Glomerular visceral epithelial cell (primary cell): ENCODE results near the gene OTUD1.
"Not testable (repeated sequence)": the region's sequence is repeated elsewhere in the genome, so short reads cannot be mapped to it uniquely, and the experiment has no call there.

Source experiments
- DNase-seq: peaks from one replicate; pipeline ENCODE4 v3.0.0-alpha.2; 2016; ENCODE audit errors: extremely low spot score

Gene OTUD1

DNA sequence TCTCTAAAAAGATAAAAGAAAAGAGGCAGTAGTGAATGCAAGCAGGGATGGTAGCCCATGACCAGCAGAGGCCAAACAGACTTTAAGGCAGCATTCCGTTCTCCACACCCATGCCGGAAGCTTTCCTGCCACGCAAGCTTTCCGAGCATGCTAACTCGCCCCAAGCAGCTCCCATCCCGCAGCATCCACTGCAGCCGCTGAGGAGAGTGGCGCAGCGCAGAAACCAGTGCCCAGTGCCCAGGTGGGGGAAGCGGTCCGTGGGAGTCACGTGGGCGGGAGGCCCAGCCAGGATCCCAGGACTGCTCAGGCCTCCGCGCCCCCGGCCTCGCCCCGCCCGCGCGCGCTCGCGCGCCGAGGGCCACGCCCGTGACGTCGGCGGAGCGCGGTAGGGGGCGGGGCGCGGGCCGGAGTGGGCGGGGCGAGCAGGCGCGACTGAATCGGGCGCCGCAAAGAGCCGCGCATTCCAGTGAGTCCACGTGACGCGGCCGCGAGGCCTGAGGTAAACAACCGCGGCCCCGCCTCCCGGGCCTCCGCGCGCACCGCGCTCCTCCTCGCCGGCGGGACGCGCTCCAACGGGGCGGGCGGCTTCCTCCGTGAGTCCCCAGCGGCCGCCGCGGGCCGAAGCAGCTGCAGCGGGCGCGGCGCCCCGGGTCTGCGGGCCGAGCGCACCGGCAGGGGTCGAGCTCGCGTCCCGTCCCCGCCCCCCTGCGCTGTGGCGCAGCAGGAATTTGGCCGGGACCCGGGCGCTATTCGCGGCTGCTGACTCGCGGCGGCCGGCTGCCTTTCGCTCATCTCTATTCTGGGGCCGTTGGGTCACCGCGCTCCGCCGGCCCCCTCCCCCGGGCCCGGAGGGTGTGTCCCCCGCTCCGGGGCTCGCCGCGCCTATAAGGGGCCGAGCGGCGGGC lies at the start of gene OTUD1:
Gene OTUD1, plus strand, starts transcription at position 529 of the 905 bp plus-strand sequence. CDS start 383 bp downstream, outside the sequence.
- peak; percentile 95 for DNase-seq

DNA sequence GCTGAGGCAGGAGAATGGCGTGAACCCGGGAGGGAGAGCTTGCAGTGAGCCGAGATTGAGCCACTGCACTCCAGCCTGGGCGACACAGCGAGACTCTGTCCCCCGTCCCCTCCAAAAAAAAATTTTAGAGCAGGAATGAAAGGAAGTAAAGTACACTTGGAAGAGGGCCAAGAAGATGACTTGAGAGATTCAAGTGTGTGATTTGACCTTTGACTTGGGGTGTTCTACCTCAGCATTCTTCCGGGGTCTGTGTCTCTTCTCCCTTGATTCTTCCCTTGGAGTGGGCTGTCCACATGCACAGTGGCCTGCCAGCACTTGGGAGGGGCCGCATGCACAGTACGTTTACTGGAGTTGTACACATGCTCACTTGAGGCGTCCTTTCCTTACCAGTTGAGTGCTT lies 48.5 kb upstream of the OTUD1 start:
- not testable (repeated sequence) for DNase-seq

DNA sequence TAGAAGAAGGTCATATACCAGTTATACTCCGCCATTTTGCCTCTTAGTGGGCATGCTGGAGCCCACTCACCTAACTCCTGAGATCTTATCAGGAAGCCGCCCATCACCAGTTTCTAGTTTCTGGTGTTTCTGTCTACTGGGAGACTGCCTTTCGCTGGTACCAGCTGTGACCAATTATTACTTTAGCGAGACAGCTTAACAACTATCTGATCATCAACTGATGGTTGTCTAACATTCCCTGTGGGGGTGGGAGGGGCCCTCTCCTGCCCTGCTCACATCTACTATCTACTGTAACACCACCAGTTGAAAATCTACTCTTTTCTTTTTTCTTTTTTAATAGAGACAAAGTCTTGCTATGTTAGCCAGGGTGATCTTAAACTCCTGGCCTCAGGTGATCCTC lies 48.1 kb upstream of the OTUD1 start:
- DNase-seq: no peak

DNA sequence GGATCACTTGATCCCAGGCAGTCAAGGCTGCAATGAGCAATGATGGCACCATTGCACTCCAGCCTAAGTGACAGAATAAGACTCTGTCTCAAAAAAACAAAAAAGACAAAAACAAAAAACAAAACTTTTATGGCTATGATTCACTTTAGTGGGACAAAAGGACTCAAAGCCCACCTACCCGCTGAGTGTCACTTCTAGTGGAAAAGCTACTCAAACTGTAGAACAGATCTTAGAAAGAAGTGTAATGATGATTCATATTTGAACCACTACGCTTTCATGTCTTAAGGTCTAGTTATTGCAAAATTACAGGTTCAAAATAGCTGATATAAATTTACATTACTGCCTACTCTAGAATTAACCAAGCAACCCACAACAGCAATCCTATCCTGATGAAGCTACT lies 47.1 kb upstream of the OTUD1 start:
- DNase-seq: no peak

- DNase-seq: no peak
These were observed 43.9 kb upstream of the OTUD1 start for GRCh38 chr10:23395017-23395416.

DNA sequence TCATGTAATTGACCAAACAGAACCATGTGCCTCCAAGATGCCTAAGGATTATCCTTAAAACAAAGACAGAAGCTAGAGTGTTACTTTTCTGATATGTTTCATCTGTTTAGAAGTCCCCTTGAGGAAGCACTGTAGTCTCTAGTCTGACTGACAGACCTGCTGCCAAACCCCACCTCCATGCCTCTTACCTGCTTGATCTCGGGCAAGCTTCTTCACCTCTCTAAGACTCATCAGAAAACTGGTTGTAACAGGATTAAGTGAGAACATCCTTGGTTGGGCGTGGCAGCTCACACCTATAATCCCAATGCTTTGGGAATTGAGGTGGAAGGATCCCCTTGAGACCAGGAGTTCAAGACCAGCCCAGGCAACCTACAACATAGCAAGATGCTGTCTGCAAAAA lies 42.2 kb upstream of the OTUD1 start:
- no peak for DNase-seq

GRCh38 chr10:23399701-23400144 lies 39.2 kb upstream of the OTUD1 start:
- peak; percentile 9 for DNase-seq

- DNase-seq: no peak
These were observed 36.0 kb upstream of the OTUD1 start for GRCh38 chr10:23402856-23403255.

GRCh38 chr10:23403278-23403677 lies 35.6 kb upstream of the OTUD1 start:
- no peak for DNase-seq

- DNase-seq: no peak
These were observed 35.2 kb upstream of the OTUD1 start for GRCh38 chr10:23403719-23404118.

DNA sequence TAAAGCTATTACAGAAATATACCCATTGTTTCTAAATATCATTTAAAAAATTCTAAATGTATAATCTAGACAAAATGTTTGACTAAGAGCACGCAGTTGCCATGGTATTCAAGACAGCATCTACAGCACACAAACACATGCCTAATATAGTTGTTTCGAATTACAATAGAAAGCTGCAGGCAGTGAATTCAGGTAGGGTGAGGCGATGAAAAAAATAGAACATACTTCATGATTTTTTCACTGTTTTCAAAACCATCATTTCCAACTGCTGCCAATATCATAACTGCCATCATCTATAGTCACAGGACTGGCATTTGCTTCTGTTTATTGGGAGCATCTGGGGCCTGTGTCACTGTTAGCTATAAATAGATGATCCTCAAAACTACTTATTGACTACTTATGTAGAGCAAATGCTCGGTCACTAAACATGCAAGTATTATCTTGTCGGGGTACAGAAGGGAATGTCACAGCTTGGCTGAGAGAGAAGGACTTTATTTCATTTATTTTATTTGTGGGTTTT lies 34.4 kb upstream of the OTUD1 start:
- DNase-seq: no peak

GRCh38 chr10:23405540-23405939 lies 33.3 kb upstream of the OTUD1 start:
- no peak for DNase-seq

DNA sequence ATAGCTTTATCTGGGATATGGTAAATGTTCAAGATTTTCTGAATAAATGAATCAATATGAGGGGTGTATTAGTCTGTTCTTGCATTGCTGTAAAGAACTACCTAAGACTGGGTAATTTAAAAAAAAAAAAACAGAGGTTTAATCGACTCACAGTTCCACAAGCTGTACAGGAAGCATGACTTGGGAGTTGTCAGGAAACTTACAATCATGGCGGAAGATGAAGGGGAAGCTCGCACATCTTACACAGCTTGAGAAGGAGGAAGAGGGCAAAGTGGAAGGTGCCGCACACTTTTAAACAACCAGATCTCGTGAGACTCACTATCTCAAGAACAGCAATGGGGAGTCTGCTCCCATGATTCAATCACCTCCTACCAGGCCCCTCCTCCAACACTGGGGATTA lies 32.5 kb upstream of the OTUD1 start:
- DNase-seq: no peak

- no peak for DNase-seq
These were observed 30.4 kb upstream of the OTUD1 start for GRCh38 chr10:23408330-23408976.

DNA sequence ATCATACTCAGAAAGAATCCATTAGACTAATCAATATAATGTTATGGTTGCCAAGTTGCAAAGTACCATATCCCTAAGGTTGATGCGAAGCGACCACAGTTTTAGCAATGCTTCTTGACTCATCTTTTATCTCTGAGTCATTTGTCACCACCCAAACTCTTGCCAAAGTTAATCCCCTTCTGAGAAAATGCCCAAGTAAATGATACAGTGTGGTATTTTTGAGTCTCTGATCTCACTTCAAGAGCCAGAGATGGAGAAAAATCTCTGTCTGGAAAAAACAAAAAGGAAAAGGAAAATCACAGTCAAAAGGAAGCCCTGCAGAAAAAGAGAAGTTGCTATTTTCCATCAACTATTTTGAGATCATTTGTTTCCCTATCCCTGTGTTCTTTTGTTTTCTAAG lies 26.7 kb upstream of the OTUD1 start:
- peak; percentile 21 for DNase-seq

DNA sequence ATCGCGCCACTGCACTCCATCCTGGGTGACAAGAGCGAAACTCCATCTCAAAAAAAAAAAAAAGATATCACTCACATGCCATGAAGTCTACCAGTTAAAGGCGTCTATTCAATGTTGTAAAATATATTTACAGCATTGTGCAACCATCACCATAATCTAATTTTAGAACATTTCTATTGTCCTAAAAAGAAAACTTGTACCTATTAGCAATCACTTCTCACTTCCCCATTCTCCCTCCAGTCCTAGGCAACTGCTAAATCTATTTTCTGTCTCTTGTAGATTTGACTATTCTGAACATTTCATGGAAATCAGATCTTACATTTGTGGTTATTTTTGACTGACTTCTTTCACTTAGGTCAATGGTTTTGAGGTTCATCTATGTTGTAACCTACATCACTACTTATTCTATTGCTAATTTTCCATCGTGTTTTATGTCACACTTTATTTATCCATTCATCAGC lies 25.2 kb upstream of the OTUD1 start:
- DNase-seq: no peak

DNA sequence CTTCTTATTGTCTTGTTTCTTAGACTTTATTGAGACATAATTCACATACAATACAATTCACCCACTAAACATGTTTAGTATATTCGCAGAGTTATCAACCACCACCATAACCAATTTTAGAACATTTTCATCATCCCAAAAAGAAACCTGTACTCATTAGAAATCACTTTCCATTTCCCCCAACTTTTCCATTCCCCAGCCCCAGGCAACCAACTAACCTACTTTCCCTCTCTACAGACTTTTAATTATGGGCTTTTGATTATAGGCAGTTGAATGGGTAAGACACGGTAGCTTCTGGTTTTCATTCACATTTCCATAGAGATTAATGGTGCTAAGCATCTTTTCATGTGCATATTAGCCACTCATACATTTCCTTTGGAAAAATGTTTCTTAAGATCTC lies 24.2 kb upstream of the OTUD1 start:
- DNase-seq: no peak

DNA sequence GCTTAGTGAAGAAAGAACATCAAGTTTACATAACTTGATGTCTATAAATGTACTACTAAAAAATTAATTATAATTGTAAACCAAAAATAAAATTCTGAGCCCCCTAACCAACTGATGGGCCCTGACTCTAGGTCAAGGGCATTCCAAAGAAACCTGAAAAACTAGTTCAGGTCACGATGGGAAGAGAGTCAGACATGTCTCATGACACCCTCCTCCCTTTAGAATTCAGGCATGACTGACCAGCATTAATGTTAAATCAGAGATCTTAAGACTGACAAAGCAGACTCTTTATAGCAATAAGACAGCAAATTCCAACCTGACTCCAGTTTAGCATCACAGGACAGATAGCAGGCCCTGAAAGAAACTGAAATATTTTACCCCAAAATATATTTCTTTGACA lies 21.6 kb upstream of the OTUD1 start:
- DNase-seq: no peak

GRCh38 chr10:23418051-23418681 lies 20.7 kb upstream of the OTUD1 start:
- no peak for DNase-seq

DNA sequence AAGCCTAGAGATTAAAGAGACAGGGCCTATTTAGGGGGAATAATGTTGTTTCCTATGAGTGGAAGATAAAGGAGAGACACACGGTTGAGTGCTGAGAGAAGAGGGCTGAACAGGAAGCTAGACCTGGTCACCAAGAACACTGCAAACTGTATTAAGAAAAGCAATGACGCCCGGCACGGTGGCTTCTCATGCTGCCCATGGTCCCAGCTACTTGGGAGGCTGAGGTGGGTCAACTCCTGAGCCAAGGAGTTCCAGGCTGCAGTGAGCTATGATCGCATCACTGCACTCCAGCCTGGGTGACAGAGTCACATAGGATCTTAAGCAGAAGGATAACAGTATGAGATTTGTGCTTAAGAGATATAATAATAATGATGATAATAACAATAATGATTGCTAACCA lies 19.7 kb upstream of the OTUD1 start:
- no peak for DNase-seq

GRCh38 chr10:23419655-23420329 lies 19.1 kb upstream of the OTUD1 start:
- DNase-seq: no peak

- no peak for DNase-seq
These were observed 17.5 kb upstream of the OTUD1 start for GRCh38 chr10:23421397-23421796.
